KBM-7 (cell line): Measurements from ENCODE around the gene TNS3.

ENCODE experiments used
- DNase-seq: peaks from one replicate; pipeline ENCODE4 v3.0.0-alpha.2; 2015
- in situ Hi-C: fragments of 300-500 bp; cut with MboI; formaldehyde crosslinking; loops from 2 replicates; pipeline ENCODE4 v1.14.3; 2020; ENCODE audit warnings: low sequenced_read_pairs, low pct_unique_long_range_greater_than_20kb, mixed read lengths

The TNS3 gene

GRCh38 chr7:47299496-47299895 is 282.4 kb downstream of the TNS3 start:
- in situ Hi-C loops, result no loop called here
- no peak for DNase-seq

DNA sequence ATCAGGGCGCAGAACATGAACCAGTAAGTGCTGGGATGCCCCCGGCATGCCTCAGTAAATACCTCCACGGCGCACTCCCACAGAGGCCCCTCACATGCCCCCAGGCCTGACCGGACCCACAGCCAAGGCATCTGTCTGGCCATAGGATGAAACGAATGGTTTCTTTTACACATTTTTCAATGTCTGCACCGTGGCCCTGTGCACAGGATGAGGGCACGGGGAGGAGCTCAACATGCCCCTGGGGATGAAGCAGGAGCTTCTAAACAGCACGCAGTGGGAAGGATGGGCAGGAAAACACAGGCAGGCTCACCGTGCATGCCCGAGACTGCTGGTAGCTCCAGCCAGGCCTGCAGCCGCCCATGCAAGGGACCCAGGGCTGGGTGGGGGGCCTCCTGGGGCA is 283.3 kb downstream of the TNS3 start:
- no peak for DNase-seq
- in situ Hi-C loops, result no loop called here

- DNase-seq, result no peak
- in situ Hi-C loops, result no loop called here
Observed at GRCh38 chr7:47297120-47297519, 284.8 kb downstream of the TNS3 start.

- DNase-seq, result no peak
- in situ Hi-C loops, result no loop called here
Observed at GRCh38 chr7:47295606-47296005, 286.3 kb downstream of the TNS3 start.

DNA sequence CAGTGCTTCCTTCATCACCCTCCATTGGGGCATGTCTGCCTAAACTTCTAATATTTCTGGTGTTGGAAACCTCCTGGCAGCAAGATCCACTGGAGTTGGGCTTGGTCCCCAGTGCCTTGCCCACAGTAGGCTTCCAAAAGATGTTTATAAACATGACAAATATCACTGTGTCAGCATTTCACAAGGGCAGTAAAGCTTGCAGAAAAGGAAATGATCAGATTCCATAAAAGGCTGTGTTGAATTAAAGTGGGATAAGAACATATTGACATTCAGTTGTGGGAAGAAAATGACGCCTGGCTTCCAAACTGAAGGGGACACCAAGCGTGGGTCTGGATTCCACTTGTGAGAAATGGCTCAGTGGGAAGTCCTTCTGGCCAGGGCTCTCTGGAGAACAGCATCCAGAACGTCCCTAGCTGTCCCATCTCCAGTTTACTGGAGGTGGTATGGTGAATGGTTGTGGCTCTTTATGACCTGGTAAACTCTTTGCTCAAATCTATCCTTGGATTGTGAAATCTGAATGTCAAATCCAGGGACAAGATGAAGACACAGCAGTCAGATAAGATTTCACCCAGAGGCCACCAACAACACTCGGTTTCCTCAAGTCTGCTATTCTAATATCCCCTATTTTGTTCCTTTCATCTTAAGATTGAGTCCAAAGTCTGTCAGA is 287.2 kb downstream of the TNS3 start:
- in situ Hi-C loops, result no loop called here
- no peak for DNase-seq

- in situ Hi-C loops, result no loop called here
- no peak for DNase-seq
Observed at GRCh38 chr7:47293884-47294555, 287.9 kb downstream of the TNS3 start.

DNA sequence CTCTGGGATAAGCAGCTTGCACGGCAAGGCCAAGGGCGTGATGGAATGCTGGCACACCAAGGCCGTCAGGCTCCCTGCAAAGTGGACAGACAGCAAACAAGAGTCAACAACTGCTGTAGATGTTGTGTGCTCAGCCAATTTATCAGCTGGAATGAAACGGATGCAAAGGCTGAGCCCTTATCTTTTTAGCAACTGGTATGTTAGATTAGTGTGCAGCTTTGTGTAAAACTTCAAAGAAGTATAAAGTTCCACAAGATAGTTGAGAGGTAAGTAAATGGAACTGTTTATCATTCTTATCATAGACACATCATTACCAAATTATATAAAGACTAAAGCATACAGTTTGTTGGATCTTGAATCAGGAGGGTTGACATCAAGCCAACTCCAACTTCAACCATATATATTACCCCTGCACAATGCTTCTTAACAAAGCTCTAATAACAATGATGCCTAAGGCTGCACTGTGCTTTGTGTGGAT is 289.0 kb downstream of the TNS3 start:
- in situ Hi-C loops, result no loop called here
- no peak for DNase-seq

GRCh38 chr7:47291461-47292081 is 290.3 kb downstream of the TNS3 start:
- DNase-seq, result peak; percentile 51
- in situ Hi-C loops, result no loop called here

- in situ Hi-C loops, result no loop called here
- DNase-seq, result no peak
Observed at GRCh38 chr7:47290867-47291266, 291.0 kb downstream of the TNS3 start.

DNA sequence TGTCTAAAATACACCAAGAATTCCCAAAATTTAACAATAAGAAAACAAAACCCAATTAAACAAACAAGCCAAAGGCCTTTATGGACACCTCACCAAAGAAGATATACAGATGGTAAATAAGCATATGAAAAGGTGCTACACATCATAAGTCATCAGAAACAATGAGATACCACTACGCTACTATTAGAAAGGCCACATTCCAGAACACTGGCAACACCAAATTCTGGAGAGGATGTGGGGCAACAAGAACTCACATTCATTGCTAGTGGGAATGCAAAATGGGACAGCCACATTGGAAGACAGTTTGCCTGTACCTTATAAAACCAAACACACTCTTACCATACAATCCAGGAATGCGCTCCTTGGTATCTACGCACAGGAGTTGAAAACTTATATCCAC is 291.4 kb downstream of the TNS3 start:
- in situ Hi-C loops, result no loop called here
- no peak for DNase-seq

DNA sequence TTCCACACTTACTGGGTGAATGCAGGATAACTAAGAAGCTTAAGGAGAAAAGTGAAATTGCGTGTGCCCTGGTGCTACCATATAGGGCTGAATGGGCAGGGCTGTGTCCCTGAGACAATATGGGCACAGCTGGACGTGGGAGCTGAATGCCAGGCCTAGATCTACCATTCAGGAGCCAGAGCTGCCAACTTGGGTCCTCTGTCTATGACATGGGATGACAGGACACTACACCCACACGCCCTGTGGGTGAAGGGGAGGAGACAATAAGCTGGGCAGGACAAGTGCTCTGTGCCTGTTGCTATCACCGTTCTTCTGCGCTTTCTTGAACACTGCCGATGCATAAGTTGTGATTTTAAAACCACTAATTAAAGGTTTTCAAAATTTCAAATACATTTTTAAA is 293.9 kb downstream of the TNS3 start:
- DNase-seq, result no peak
- in situ Hi-C loops, result no loop called here

DNA sequence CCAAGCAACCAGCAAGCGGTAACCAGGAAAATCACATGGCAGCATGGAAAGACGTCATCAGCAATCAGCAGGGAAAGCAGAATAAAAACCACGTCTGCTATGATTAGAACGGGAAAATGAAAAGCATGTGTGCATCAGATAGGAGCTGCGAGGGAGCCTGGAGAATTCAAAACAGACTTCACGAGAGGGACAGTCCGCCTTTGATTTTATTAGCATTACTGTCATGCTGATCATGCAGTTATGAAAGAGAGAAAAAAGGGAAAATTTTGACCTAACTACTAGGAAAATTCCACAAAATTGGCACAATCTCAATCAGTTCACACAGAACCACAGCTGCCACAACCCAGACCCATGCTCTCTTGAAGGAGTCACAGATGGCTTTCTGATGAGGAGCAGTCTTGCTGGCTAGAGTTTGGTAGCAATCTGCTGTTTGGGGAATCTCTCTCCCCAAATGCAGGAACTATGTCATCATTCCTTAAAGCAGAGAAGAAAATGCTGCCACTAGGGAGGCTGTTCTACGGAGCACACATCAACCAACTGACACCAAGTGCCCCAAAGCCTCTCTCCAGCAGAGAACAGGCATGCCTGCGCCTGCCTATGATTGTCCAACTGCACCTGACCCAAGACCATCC is 295.9 kb downstream of the TNS3 start:
- DNase-seq, result no peak
- in situ Hi-C loops, result no loop called here

DNA sequence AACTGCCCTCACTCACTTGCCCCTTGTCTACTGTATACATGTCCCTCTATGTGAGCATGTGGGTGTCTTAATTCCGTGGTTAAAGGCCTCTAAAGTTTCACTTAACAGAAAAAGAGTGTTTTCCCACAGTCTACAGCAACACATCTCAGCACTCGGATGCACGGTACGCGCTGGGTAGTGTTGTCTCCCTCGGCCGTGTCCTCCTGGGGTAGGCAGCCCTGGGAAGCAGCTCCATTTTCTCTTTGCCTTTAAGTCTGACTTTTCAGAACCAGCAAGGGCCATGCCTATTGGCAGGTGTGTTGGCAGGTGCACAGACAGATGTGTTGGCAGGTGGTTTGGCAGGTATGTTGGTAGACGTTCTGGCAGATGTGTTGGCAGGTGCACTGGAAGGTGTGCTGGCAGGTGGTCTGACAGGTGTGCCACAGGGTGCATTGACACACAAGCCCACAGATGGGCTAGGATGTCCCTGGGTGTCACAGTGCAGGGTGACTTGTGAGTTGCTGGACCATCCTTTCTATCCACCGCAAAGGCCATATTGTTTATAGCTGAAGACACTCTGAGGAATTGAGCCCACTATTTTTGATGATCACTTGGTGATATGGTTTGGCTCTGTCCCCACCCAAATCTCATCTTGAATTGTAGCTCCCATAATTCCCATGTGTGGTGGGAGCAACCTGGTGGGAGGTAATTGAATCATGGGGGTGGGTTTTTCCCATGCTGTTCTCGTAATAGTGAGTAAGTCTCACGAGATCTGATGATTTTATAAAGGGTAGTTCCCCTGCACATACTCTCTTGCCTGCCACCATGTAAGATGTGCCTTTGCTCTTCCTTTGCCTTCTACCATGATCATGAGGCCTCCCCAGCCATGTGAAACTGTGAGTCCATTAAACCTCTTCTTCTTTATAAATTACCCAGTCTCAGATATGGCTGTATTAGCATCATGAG is 296.9 kb downstream of the TNS3 start:
- DNase-seq, result no peak
- in situ Hi-C loops, result no loop called here

GRCh38 chr7:47283497-47284131 is 298.3 kb downstream of the TNS3 start:
- DNase-seq, result no peak
- in situ Hi-C loops, result no loop called here

- DNase-seq, result no peak
- in situ Hi-C loops, result no loop called here
Observed at GRCh38 chr7:47282790-47283496, 299.0 kb downstream of the TNS3 start.

DNA sequence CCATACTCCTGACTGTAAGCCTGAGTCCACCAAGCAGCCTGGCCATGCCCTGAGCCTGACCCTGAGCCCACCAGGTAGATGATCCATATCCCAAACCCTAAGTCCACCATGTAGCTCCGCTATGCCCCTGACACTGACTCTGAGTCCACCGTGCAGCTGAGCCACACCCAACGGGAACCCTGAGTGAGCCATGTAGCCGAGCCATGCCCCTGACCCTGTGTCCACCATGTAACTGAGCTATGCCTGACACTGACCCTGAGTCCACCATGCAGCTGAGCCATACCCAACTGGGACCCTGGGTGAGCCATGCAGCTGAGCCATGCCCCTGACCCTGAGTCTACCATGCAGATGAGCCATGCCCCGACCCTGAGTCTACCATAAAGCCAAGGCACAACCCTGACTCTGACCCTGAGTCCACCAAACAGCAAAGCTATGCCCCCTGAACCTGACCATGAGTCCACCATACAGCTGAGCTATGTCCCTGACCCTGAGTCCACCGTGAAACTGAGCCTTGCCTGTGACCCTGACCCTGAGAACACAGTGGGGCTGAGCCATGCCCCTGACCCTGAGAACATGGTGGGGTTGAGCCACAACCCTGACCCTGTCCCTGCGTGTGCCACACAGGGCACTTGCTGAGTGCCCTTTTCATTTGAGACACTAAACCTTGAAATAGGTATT is 299.8 kb downstream of the TNS3 start:
- DNase-seq, result no peak
- in situ Hi-C loops, result no loop called here

DNA sequence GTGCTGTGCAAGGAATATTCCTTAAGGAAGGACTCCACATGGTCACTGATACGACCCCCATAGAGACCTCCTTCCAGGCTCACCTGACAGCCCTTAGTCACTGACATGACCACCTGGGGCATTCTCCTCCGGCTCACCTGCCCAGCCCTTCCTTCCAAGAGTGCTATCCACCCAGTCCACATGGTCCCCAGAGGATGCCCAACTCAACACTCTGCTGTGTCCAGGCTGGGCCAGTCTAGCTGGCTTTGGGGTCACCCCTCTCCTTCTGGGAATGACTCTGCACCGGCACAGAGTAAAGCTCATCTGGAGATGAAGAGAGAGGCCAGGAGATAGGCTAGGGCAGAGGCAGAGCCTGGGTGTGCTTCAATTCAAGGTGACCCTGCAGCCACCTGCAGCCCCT is 300.8 kb downstream of the TNS3 start:
- no peak for DNase-seq
- in situ Hi-C loops, result no loop called here

DNA sequence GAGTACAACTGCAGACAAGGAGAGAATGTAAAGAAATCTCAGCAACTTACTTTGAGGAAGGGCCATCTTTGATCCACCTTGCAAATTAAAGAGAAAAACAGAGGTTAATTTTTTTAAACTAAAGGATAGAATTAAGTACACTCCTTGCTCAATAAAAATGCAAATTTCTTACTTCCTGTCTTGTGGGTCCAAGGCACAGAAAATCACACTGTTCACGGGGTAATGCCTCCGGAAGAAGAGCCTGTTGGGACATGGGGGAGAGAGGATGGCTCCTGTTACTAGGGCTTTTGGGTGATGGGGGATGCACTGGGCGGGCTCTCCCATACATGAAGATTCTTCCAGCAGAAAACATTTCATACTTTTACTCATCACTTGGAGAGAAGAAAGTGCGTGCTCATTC is 301.8 kb downstream of the TNS3 start:
- in situ Hi-C loops, result no loop called here
- DNase-seq, result no peak
